ENCODE measurements around the gene RIOX2.

GRCh38 chr3:97969541-97969940 is 2.7 kb downstream of the RIOX2 start:
- TF ChIP-seq GABPA (IDR thresholded peaks at IDR 0.05; ENCODE audit: low read depth) = no peak
- TF ChIP-seq CTCF (IDR thresholded peaks at IDR 0.05; ENCODE audit: insufficient read depth, low read length) = no peak
- TF ChIP-seq POLR2AphosphoS5 (IDR thresholded peaks at IDR 0.05; ENCODE audit: low read depth) = no peak
- TF ChIP-seq REST (IDR thresholded peaks at IDR 0.05; ENCODE audit: insufficient replicate concordance, low read depth) = no peak
